ENCODE data around the gene SLC2A4RG. TPM values are rescaled to one million over a fixed set of nuclear protein-coding genes. Genes with fewer than 3 reads are reported as not detected.

SLC2A4RG gene
- total and polyA plus RNA-seq, 2 of the 13 experiments (the other 11 are each of a cell fraction or from before 2014, with no cell fraction given), result 91.4 to 95.9 TPM

DNA sequence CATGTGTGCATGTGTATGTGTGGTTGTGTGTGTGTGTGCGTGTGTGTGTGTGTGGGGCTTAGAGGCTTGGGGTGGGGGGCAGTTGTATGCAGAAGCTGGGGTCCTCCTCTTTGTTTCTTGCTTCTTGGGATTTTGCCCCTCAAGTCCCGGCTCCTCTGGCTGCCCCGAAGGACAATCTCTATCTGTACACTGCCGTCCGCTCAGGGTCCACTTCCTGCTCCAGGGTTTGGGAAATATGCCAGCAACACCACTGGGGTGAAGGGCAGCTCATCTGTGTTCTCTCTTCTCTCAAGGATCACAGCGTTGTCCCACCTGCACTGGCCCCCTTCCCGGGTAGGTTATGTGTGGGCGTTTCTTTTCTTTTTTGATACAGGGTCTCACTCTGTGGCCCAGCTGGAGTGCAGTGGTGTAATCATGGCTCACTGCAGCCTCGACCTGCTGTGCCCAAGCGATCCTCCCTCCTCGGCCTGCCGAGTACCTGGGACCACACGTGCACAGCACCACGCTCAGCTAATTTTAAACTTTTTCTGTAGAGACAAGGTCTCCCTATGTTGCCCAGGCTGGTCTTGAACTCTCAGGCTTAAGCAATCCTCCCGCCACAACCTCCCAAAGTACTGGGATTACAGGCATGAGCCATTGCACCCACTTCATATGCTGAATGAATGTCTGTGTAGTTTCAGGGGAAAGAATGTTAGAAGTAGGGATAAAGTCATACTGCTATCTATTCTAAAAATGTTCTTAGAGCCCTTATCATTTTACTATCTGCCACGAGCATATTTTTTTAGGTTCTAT lies 25.7 kb downstream of the SLC2A4RG start (continued):
- TF ChIP-seq GFI1 (CRISPR knock-in tag; IDR thresholded peaks at IDR 0.05; ENCODE audit: borderline replicate concordance) (no peak), ZNF879 (CRISPR knock-in tag; IDR thresholded peaks at IDR 0.05) (peak; percentile 63; the same call in 1 of the 2 replicates), NBN (conservative IDR thresholded peaks at IDR 0.05) (no peak), CREM (IDR thresholded peaks at IDR 0.05) (no peak), CREM (CRISPR knock-in tag; IDR thresholded peaks at IDR 0.05) (no peak), MAF1 (CRISPR knock-in tag; IDR thresholded peaks at IDR 0.05; ENCODE audit: borderline replicate concordance) (no peak), KDM4B (CRISPR knock-in tag; IDR thresholded peaks at IDR 0.05) (no peak), ZNF614 (CRISPR knock-in tag; IDR thresholded peaks at IDR 0.05; ENCODE audit: borderline replicate concordance) (peak; percentile 48; the same call in 1 of the 2 replicates), ZNF749 (CRISPR knock-in tag; IDR thresholded peaks at IDR 0.05; ENCODE audit: borderline replicate concordance) (no peak), CHD2 (IDR thresholded peaks at IDR 0.05; ENCODE audit: low read depth, low read length) (no peak), JUNB (CRISPR knock-in tag; IDR thresholded peaks at IDR 0.05; ENCODE audit: borderline replicate concordance) (no peak), YY1 (IDR thresholded peaks at IDR 0.05; ENCODE audit: insufficient read depth, insufficient replicate concordance, low read depth, low read length) (no peak), NFATC3 (CRISPR knock-in tag; IDR thresholded peaks at IDR 0.05) (no peak), NR3C1 (CRISPR knock-in tag; IDR thresholded peaks at IDR 0.05) (no peak), ZZZ3 (CRISPR knock-in tag; IDR thresholded peaks at IDR 0.05; ENCODE audit: borderline replicate concordance) (0 out of 2 replicates have a peak, but pooled peaks have one; percentile 71), ZSCAN25 (CRISPR knock-in tag; IDR thresholded peaks at IDR 0.05) (no peak), NFRKB (IDR thresholded peaks at IDR 0.05) (no peak), ZNF274 (CRISPR knock-in tag; IDR thresholded peaks at IDR 0.05) (no peak), ZNF253 (CRISPR knock-in tag; IDR thresholded peaks at IDR 0.05; ENCODE audit: borderline replicate concordance) (no peak), HDAC6 (IDR thresholded peaks at IDR 0.05; ENCODE audit: low read depth, low read length) (no peak)
- TF ChIP-seq, protein P1, sequence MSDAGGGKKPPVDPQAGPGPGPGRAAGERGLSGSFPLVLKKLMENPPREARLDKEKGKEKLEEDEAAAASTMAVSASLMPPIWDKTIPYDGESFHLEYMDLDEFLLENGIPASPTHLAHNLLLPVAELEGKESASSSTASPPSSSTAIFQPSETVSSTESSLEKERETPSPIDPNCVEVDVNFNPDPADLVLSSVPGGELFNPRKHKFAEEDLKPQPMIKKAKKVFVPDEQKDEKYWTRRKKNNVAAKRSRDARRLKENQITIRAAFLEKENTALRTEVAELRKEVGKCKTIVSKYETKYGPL (CRISPR knock-in tag; IDR thresholded peaks at IDR 0.05), result no peak
- TF ChIP-seq, protein P2, sequence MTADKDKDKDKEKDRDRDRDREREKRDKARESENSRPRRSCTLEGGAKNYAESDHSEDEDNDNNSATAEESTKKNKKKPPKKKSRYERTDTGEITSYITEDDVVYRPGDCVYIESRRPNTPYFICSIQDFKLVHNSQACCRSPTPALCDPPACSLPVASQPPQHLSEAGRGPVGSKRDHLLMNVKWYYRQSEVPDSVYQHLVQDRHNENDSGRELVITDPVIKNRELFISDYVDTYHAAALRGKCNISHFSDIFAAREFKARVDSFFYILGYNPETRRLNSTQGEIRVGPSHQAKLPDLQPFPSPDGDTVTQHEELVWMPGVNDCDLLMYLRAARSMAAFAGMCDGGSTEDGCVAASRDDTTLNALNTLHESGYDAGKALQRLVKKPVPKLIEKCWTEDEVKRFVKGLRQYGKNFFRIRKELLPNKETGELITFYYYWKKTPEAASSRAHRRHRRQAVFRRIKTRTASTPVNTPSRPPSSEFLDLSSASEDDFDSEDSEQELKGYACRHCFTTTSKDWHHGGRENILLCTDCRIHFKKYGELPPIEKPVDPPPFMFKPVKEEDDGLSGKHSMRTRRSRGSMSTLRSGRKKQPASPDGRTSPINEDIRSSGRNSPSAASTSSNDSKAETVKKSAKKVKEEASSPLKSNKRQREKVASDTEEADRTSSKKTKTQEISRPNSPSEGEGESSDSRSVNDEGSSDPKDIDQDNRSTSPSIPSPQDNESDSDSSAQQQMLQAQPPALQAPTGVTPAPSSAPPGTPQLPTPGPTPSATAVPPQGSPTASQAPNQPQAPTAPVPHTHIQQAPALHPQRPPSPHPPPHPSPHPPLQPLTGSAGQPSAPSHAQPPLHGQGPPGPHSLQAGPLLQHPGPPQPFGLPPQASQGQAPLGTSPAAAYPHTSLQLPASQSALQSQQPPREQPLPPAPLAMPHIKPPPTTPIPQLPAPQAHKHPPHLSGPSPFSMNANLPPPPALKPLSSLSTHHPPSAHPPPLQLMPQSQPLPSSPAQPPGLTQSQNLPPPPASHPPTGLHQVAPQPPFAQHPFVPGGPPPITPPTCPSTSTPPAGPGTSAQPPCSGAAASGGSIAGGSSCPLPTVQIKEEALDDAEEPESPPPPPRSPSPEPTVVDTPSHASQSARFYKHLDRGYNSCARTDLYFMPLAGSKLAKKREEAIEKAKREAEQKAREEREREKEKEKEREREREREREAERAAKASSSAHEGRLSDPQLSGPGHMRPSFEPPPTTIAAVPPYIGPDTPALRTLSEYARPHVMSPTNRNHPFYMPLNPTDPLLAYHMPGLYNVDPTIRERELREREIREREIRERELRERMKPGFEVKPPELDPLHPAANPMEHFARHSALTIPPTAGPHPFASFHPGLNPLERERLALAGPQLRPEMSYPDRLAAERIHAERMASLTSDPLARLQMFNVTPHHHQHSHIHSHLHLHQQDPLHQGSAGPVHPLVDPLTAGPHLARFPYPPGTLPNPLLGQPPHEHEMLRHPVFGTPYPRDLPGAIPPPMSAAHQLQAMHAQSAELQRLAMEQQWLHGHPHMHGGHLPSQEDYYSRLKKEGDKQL (CRISPR knock-in tag; IDR thresholded peaks at IDR 0.05; ENCODE audit: low read depth), result no peak
- TF ChIP-seq, protein P3, sequence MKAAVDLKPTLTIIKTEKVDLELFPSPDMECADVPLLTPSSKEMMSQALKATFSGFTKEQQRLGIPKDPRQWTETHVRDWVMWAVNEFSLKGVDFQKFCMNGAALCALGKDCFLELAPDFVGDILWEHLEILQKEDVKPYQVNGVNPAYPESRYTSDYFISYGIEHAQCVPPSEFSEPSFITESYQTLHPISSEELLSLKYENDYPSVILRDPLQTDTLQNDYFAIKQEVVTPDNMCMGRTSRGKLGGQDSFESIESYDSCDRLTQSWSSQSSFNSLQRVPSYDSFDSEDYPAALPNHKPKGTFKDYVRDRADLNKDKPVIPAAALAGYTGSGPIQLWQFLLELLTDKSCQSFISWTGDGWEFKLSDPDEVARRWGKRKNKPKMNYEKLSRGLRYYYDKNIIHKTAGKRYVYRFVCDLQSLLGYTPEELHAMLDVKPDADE (CRISPR knock-in tag; IDR thresholded peaks at IDR 0.05), result no peak
- TF ChIP-seq, protein P4, sequence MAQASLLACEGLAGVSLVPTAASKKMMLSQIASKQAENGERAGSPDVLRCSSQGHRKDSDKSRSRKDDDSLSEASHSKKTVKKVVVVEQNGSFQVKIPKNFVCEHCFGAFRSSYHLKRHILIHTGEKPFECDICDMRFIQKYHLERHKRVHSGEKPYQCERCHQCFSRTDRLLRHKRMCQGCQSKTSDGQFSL (CRISPR knock-in tag; IDR thresholded peaks at IDR 0.05), result no peak

Measured in HepG2 (cell line).